Stromal cell of bone marrow (primary cell): ENCODE results near the gene MON2.

Source experiments
- DNase-seq: peaks from one replicate; pipeline ENCODE4 v3.0.0-alpha.2; 2012; ENCODE audit warnings: low read depth

Gene MON2

GRCh38 chr12:62618930-62619329 is 152.3 kb downstream of the MON2 start:
- no peak for DNase-seq

DNA sequence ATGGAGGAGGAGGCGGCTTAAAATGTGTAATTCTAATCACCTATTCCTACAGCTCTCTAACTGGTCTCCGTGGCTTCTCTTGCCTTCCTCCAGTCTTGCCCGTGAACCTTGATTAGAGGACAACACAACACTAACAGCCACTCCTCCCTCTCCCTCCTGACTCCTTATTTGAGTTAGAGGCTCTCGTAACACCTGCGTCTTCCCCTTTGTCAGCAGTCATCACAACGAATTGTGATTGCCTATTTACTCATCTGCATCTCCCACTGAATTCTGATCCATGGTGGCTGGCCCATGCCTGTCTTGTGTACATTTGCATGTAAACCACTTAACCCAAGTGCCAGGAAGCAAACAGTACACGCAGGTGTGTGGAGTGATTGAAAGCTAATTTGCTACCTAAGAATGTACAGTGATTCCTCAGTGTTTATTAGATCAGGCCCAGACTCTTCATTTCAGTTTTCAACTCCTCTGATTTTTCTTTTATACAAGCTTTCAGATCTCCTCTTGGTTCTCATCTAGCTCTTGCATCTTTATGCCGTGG is 154.5 kb downstream of the MON2 start:
- DNase-seq = no peak

GRCh38 chr12:62622177-62622576 is 155.6 kb downstream of the MON2 start:
- DNase-seq = no peak

GRCh38 chr12:62625228-62625627 is 158.6 kb downstream of the MON2 start:
- peak; percentile 57 for DNase-seq

GRCh38 chr12:62627181-62627580 is 160.6 kb downstream of the MON2 start:
- DNase-seq = no peak

GRCh38 chr12:62629413-62629812 is 162.8 kb downstream of the MON2 start:
- no peak for DNase-seq

- no peak for DNase-seq
Measured at GRCh38 chr12:62629971-62630739, 163.5 kb downstream of the MON2 start.

- DNase-seq = peak; percentile 89
Measured at GRCh38 chr12:62631471-62632410, 165.1 kb downstream of the MON2 start.

DNA sequence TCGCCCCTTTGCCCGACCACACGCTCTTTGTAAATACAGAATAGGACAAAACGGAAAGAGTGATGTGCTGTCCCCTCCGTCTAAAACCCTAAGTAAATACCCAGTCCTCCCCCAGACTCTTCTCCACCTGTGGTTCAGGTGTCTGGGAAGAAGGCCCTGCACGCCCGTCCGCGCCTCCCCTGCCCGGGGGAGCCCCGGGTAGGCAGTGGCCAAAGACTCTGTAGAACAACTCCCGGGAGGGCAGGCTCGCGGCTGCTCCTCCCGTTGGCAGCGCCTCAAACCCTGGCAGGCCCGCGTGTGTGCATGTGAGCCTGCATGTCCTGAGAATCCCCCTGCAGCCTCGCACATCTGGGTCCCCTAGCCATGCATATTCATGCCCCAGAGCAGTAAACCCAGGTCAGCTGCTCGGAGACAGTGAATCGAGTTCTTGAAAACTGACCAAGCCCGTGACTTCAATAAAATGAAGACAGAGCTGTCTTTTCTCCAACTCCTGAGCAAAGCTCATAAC is 165.8 kb downstream of the MON2 start:
- DNase-seq = peak; percentile 47

- no peak for DNase-seq
Measured at GRCh38 chr12:62635649-62636048, 169.0 kb downstream of the MON2 start.

- no peak for DNase-seq
Measured at GRCh38 chr12:62637679-62638078, 171.1 kb downstream of the MON2 start.

- DNase-seq = no peak
Measured at GRCh38 chr12:62640910-62641448, 174.4 kb downstream of the MON2 start.

GRCh38 chr12:62642486-62642885 is 175.9 kb downstream of the MON2 start:
- no peak for DNase-seq

GRCh38 chr12:62643486-62643885 is 176.9 kb downstream of the MON2 start:
- no peak for DNase-seq

DNA sequence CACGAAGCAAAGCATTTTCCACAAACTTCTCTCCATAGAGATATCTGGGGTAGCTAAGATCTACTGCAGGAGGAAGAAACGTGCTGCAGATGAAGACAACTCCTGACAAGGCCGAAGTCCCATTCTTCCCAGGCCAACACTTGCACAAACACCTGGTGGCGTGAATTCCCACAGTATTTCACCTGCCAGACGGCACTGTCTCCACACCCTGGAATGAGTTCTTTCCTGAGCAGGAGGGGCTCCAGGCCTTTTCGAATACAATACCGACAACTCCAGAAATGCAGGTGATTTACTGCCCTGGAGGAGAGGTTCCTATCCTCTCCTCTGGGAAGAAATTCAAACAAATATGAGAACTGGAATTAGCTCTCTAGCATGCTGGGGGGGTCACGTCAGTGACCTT is 179.9 kb downstream of the MON2 start:
- DNase-seq = no peak

- DNase-seq = no peak
Measured at GRCh38 chr12:62647586-62647985, 181.0 kb downstream of the MON2 start.

- DNase-seq = no peak
Measured at GRCh38 chr12:62649412-62650138, 182.9 kb downstream of the MON2 start.
